ENCODE measurements around the gene MAPK12. TPM values are rescaled to one million over a fixed set of nuclear protein-coding genes. Genes with fewer than 3 reads are reported as not detected.
"Not testable (repeated sequence)": the region's sequence is repeated elsewhere in the genome, so short reads cannot be mapped to it uniquely, and the experiment has no call there.

The MAPK12 gene
- total RNA-seq, 1 donor from 2014 or later: 33.4 TPM

DNA sequence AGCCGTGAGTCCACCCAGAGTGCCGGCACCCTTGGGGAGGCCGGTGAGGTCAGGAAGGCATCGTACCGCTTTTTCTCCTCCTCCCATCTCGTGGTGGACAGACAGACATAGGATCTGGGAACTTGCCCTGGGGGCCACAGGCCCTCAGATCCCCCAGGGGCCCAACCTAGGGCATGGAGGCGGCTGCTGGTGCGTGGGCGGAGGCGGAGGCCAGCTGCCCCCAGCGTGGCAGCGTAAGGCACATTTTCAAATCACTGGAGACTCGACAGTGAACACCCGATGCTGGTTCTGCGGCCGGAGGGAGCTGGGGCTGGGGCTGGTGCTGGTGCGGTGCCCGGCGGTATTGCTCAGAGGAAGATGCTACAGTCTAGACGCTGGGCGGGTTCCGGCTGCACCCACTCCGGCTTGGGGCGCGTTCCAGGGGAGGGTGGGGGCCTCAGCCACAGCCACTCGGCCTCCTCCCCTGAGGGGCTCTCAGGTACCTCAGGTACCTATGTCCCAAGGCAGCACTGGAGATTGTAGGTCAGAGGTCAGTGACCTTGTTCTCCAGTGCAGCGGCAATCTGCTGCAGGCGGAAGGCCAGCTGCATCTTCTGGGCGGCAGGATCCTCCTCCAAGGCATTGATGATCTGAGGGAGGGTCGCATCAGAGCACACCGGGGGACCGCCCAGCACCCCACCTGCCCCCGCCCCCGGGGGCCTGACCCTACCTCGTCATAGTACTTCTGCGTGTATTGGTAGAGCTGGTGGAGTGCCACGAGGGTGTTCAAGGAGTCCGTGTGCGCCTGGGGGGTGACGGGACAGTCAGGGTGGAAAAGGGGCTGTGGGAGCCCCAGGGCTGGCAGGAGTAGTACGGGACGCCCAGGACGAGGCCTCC is 13.9 kb upstream of the MAPK12 start:
- Mint-ChIP-seq H3K4me1 (ENCODE audit: unreplicated experiment) (no peaks in the 10 kb centered on the region), H3K36me3 (ENCODE audit: low read depth, unreplicated experiment) (peaks cover 4% of the 10 kb centered on the region), H3K27ac (ENCODE audit: unreplicated experiment) (no peak overlapping the region), H3K9me3 (ENCODE audit: unreplicated experiment) (no peaks in the 10 kb centered on the region), H3K4me3 (ENCODE audit: unreplicated experiment) (no peak overlapping the region), H3K27me3 (ENCODE audit: unreplicated experiment) (peaks cover 9% of the 10 kb centered on the region)
- DNase-seq (ENCODE audit: low spot score): no peak
- TF ChIP-seq, protein P1, sequence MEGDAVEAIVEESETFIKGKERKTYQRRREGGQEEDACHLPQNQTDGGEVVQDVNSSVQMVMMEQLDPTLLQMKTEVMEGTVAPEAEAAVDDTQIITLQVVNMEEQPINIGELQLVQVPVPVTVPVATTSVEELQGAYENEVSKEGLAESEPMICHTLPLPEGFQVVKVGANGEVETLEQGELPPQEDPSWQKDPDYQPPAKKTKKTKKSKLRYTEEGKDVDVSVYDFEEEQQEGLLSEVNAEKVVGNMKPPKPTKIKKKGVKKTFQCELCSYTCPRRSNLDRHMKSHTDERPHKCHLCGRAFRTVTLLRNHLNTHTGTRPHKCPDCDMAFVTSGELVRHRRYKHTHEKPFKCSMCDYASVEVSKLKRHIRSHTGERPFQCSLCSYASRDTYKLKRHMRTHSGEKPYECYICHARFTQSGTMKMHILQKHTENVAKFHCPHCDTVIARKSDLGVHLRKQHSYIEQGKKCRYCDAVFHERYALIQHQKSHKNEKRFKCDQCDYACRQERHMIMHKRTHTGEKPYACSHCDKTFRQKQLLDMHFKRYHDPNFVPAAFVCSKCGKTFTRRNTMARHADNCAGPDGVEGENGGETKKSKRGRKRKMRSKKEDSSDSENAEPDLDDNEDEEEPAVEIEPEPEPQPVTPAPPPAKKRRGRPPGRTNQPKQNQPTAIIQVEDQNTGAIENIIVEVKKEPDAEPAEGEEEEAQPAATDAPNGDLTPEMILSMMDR (IDR thresholded peaks at IDR 0.05; ENCODE audit: unreplicated experiment): no peak

DNA sequence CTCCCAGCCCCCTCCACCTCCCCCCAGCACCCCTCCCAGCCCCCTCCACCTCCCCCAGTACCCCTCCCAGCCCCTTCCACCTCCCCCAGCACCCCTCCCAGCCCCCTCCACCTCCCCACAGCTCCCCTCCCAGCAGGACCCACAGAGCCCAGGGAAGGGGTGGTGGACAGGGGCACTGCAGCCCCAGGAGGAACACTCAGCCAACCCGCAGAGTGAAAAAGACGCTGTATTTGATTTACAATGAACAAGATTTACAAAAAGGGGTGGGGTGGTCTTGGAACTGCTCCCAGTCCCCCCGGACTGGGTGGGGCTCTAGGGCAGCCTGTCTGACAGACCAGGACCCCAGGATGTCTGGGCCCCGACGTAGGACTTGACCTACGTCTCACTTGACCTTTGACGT is 13.3 kb upstream of the MAPK12 start:
- Mint-ChIP-seq H3K27ac (ENCODE audit: unreplicated experiment) (no peak overlapping the region), H3K4me3 (ENCODE audit: unreplicated experiment) (no peak overlapping the region), H3K4me1 (ENCODE audit: unreplicated experiment) (no peaks in the 10 kb centered on the region), H3K36me3 (ENCODE audit: low read depth, unreplicated experiment) (peaks cover 4% of the 10 kb centered on the region), H3K27me3 (ENCODE audit: unreplicated experiment) (peaks cover 9% of the 10 kb centered on the region), H3K9me3 (ENCODE audit: unreplicated experiment) (no peaks in the 10 kb centered on the region)
- TF ChIP-seq, protein P1 (IDR thresholded peaks at IDR 0.05; ENCODE audit: unreplicated experiment): no peak
- no peak for DNase-seq (ENCODE audit: low spot score)

DNA sequence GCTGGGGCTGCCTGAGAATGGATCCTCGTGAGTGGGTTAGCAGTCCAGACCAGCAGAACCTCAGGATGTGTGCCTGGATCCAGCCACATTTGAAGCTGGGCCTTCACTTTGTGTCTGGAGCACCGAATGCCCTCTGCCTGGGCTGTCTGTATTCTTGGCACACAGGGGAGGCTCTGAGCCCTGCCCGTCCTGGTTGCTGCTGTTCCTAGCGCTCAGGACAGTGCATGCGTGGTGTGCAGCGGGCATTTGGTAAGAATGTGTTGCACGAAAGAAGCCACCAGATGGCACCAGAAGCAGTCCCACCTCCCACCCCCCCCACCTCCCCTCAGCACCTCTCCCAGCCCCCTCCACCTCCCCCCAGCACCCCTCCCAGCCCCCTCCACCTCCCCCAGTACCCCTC is 12.8 kb upstream of the MAPK12 start:
- Mint-ChIP-seq H3K27ac (ENCODE audit: unreplicated experiment) (no peak overlapping the region), H3K36me3 (ENCODE audit: low read depth, unreplicated experiment) (peaks cover 4% of the 10 kb centered on the region), H3K27me3 (ENCODE audit: unreplicated experiment) (peaks cover 11% of the 10 kb centered on the region), H3K4me1 (ENCODE audit: unreplicated experiment) (no peaks in the 10 kb centered on the region), H3K4me3 (ENCODE audit: unreplicated experiment) (no peak overlapping the region), H3K9me3 (ENCODE audit: unreplicated experiment) (no peaks in the 10 kb centered on the region)
- DNase-seq (ENCODE audit: low spot score): no peak
- TF ChIP-seq, protein P1 (IDR thresholded peaks at IDR 0.05; ENCODE audit: unreplicated experiment): no peak

DNA sequence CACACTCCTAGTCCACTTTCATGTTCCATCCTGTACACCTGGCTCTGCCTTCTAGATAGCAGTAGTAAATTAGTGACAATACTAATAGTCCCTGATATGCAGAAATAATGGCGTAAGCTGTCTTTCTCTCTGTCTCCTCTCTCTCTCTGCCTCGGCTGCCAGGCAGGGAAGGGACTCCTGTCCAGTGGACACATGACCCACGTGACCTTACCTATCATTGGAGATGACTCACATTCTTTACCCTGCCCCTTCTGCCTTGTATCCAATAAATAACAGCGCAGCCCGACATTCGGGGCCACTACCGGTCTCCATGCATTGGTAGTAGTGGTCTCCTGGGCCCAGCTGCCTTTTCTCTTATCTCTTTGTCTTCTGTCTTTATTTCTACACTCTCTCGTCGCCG is 12.3 kb upstream of the MAPK12 start:
- peaks cover 11% of the 10 kb centered on the region for H3K27me3 Mint-ChIP-seq (ENCODE audit: unreplicated experiment)
- not testable (repeated sequence) for H3K27ac Mint-ChIP-seq (ENCODE audit: unreplicated experiment); H3K4me3 Mint-ChIP-seq (ENCODE audit: unreplicated experiment); DNase-seq (ENCODE audit: low spot score); H3K36me3 Mint-ChIP-seq (ENCODE audit: low read depth, unreplicated experiment); H3K4me1 Mint-ChIP-seq (ENCODE audit: unreplicated experiment); H3K9me3 Mint-ChIP-seq (ENCODE audit: unreplicated experiment)

DNA sequence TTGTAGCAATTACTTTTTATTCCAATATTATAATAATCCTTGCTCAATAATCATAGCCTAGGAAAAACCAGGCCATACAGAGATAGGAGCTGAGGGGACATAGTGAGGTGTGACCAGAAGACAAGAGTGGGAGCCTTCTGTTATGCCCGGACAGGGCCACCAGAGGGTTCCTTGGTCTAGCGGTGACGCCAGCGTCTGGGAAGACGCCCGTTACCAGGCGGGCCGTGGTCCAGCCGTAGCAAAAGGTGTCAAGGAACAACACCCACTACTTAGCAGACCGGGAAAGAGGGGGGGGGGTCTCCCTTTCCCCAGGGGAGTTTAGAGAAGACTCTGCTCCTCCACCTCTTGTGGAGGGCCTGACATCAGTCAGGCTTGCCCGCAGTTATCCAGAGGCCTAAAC is 11.9 kb upstream of the MAPK12 start:
- H3K27me3 Mint-ChIP-seq (ENCODE audit: unreplicated experiment): peaks cover 11% of the 10 kb centered on the region
- H3K27ac Mint-ChIP-seq (ENCODE audit: unreplicated experiment); H3K9me3 Mint-ChIP-seq (ENCODE audit: unreplicated experiment); H3K4me3 Mint-ChIP-seq (ENCODE audit: unreplicated experiment); H3K36me3 Mint-ChIP-seq (ENCODE audit: low read depth, unreplicated experiment); H3K4me1 Mint-ChIP-seq (ENCODE audit: unreplicated experiment); DNase-seq (ENCODE audit: low spot score): not testable (repeated sequence)
